Psoas muscle (tissue), 8 donors: ENCODE results near the gene RORB. TPM values are rescaled to one million over a fixed set of nuclear protein-coding genes. Genes with fewer than 3 reads are reported as not detected.
"Not testable (repeated sequence)": the region's sequence is repeated elsewhere in the genome, so short reads cannot be mapped to it uniquely, and the experiment has no call there.

ENCODE experiments used
- ATAC-seq, 4 donors: fragments of 200-7000 bp; cut with Tn5 transposase; one replicate each; pipeline ENCODE4 v1.9.1; 2020; ENCODE audit warnings: moderate library complexity in 3 of 4, mild to moderate bottlenecking in 2 of 4
- DNase-seq, 2 donors: peaks; one replicate each; pipeline ENCODE4 v3.0.0-alpha.2; 2020
- H3K27ac ChIP-seq: fragments of 200-600 bp; one replicate; pipeline ENCODE4 v1.8.0; 2022
- H3K27me3 ChIP-seq, 3 donors: fragments of 200-600 bp in 1 of 3; one replicate each; pipeline versions ENCODE4 v1.6.1 to v1.8.0; 2013 to 2022; ENCODE audit warnings: low read length in 2 of 3, mild to moderate bottlenecking in 2 of 3, moderate library complexity in 1 of 3; ENCODE audit not compliant: insufficient read depth in 3 of 3
- H3K36me3 ChIP-seq, 2 donors: fragments of 200-600 bp in 1 of 2; one replicate each; pipeline versions ENCODE4 v1.6.1 to v1.8.0; 2013 to 2022; ENCODE audit warnings: low read depth in 1 of 2, mild to moderate bottlenecking in 1 of 2, moderate library complexity in 1 of 2; ENCODE audit not compliant: insufficient read depth in 1 of 2
- H3K4me1 ChIP-seq: fragments of 200-600 bp; one replicate; pipeline ENCODE4 v1.8.0; 2022
- H3K4me3 ChIP-seq: fragments of 200-600 bp; one replicate; pipeline ENCODE4 v1.8.0; 2022; ENCODE audit warnings: mild to moderate bottlenecking
- H3K9me3 ChIP-seq: fragments of 200-600 bp; one replicate; pipeline ENCODE4 v1.8.0; 2022
- WGBS, 3 donors: extraction: QIAGEN DNeasy Blood & Tissue Kit; methylation state at CpG; one replicate each; pipeline versions ENCODE4 v1.1.6 to v1.1.7; 2013; 5-methylcytosine and 5-hydroxymethylcytosine counted together
- intact Hi-C, 2 donors: fragments of 100-400 bp; cut with DNase I; formaldehyde crosslinking; loops; one replicate each; pipeline versions ENCODE4 v1.11.0 to v1.14.2; 2022
- polyA plus RNA-seq, 3 donors: library from polyadenylated mRNA; stranded (reverse); fragments of 200-250 nt; gene quantifications; one replicate each; pipeline ENCODE4 v1.2.3, GENCODE V29; 2013
- total RNA-seq, 4 donors: library from RNA; stranded (reverse); fragmentation: NEBNext Ultra II Directional in 2 of 4; extraction: Animal tissue kit (Norgen Biotek cat#: 25700) in 2 of 4; gene quantifications; one replicate each; pipeline versions ENCODE4 v1.2.1 to v1.2.4, GENCODE V29; 2021 to 2023
- TF ChIP-seq, protein P1 (sequence below): fragments of 200-600 bp; IDR thresholded peaks from one replicate; pipeline ENCODE4 v1.8.0; 2022; ENCODE audit warnings: antibody characterized with exemption
- donor health status: healthy with polysubstance abuse.
- donor health status: DM: no; HTN: no; CAD: no; lungs with moderate emphysema.
- donor health status: Bipolar disorder and iron deficiency.
- donor health status: healthy.
- donor health status: DM: yes; HTN: yes; CAD: no.
- donor health status: DM: no; HTN: no; CAD: no.
- donor health status: DM: no; HTN: no; CAD: no.
- donor health status: DM: yes; HTN: yes; CAD: no.

The RORB gene
- total and polyA plus RNA-seq, 7 donors: under 0.01 to 0.10 (median 0.02) TPM; not detected in 1

DNA sequence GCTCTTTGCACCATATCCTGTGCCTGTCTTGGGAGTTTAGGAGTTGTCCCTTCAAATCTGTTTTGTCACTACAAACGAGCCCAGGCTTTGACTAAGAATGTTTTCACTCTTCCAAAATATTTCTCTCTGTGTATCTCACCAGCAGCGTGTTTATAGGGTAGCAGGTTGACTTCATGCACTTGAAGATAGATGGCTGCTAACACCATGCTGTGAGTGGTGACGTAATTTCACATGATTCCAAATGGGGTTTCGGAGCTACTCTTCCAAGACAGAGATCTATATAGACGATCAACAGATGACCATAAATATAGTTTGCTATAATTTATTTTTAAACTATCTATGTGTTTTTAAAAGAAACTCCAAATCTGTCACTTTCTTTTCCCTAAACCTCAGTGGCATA lies 30.6 kb downstream of the RORB start:
- intact Hi-C loops: no loop called here
- 67 to 69% (median 68%) methylated on average over 5 of the region's 5 CpGs for WGBS, 3 donors
- no peaks in the 10 kb centered on the region for H3K4me1 ChIP-seq
- H3K36me3 ChIP-seq: no peaks in the 10 kb centered on the region
- TF ChIP-seq, protein P1, sequence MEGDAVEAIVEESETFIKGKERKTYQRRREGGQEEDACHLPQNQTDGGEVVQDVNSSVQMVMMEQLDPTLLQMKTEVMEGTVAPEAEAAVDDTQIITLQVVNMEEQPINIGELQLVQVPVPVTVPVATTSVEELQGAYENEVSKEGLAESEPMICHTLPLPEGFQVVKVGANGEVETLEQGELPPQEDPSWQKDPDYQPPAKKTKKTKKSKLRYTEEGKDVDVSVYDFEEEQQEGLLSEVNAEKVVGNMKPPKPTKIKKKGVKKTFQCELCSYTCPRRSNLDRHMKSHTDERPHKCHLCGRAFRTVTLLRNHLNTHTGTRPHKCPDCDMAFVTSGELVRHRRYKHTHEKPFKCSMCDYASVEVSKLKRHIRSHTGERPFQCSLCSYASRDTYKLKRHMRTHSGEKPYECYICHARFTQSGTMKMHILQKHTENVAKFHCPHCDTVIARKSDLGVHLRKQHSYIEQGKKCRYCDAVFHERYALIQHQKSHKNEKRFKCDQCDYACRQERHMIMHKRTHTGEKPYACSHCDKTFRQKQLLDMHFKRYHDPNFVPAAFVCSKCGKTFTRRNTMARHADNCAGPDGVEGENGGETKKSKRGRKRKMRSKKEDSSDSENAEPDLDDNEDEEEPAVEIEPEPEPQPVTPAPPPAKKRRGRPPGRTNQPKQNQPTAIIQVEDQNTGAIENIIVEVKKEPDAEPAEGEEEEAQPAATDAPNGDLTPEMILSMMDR: no peak
- H3K27ac ChIP-seq: no peak overlapping the region
- no peak for DNase-seq
- H3K27me3 ChIP-seq: no peaks in the 10 kb centered on the region
- ATAC-seq: no peak
- no peaks in the 10 kb centered on the region for H3K9me3 ChIP-seq
- H3K4me3 ChIP-seq: no peak overlapping the region

DNA sequence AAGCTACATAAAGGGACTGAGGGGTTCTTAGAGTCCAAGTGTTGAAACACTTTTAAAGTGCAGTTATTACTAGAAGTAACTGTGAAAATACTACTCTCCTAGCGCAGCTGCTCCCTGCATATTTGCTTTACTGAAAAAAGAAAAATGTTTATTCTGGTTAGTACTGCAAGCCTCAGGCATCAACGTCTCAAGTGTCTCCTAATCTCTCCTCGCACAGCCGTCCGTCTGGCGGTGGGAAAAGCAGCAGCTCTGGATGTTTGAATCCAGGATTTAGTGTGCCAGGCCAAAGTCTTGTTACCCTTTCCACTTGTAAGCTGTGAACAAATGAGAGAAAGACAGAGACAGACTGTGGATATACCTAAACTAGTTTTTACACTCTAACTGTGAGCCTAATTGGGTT lies 31.1 kb downstream of the RORB start:
- H3K4me3 ChIP-seq: no peak overlapping the region
- 30 to 40% (median 31%) methylated on average over 6 of the region's 6 CpGs for WGBS, 3 donors
- TF ChIP-seq, protein P1: no peak

DNA sequence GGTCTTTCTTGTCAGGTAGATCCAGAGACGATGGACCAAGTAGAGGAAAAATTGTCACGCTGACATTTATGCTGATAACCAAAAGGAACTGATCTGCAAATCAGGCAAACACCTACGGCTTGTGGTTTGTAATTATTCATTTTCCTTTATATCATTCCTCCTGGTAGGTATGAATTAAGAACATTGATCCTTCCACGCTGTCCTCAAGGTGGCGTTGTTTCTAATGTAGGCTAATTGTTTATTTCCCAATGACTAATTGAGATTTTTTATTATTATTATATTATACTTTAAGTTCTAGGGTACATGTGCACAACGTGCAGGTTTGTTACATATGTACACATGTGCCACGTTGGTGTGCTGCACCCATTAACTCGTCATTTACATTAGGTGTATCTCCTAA lies 33.3 kb downstream of the RORB start:
- H3K27ac ChIP-seq, H3K27me3 ChIP-seq, ATAC-seq, H3K4me3 ChIP-seq, intact Hi-C loops, H3K36me3 ChIP-seq, H3K9me3 ChIP-seq, DNase-seq, H3K4me1 ChIP-seq: not testable (repeated sequence)
- 70 to 83% (median 76%) methylated on average over 8 of the region's 8 CpGs for WGBS, 3 donors

More for the DNA sequence above, 31.1 kb downstream of the RORB start:
- no peak overlapping the region for H3K27ac ChIP-seq
- H3K4me1 ChIP-seq: no peaks in the 10 kb centered on the region
- H3K36me3 ChIP-seq: no peaks in the 10 kb centered on the region
- intact Hi-C loops: no loop called here
- peaks cover 0 to 2% (median 0%) of the 10 kb centered on the region in 3 donors for H3K27me3 ChIP-seq
- DNase-seq (no peak), ATAC-seq (no peak)
- no peaks in the 10 kb centered on the region for H3K9me3 ChIP-seq

DNA sequence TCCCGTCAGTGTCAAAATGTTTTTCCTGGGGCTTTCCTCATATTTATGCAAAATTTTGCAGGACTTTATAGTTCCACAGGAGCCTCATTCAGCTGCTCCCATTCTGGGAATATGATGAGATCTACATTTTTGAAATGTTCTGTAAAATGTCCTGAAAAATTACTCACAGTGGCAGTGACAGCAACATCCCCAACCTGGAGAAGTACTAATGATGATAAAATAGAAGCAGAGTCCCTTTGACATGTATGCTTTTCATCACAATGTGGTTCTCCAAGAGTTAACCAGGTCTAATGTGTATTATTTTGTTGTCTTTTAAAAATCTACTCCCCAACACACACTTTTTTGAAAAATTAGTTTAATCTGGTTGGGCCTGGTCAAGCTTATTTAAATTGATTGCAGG lies 36.1 kb downstream of the RORB start:
- no peak for DNase-seq
- 54 to 77% (median 60%) methylated on average over 1 of the region's 1 CpG for WGBS, 3 donors
- TF ChIP-seq, protein P1: no peak
- Histone ChIP-seq H3K27me3 (peaks cover 0 to 4% (median 0%) of the 10 kb centered on the region in 3 donors), H3K9me3 (no peaks in the 10 kb centered on the region), H3K36me3 (no peaks in the 10 kb centered on the region), H3K27ac (no peak overlapping the region), H3K4me3 (no peak overlapping the region), H3K4me1 (no peaks in the 10 kb centered on the region)
- intact Hi-C loops: no loop called here
- no peak for ATAC-seq

DNA sequence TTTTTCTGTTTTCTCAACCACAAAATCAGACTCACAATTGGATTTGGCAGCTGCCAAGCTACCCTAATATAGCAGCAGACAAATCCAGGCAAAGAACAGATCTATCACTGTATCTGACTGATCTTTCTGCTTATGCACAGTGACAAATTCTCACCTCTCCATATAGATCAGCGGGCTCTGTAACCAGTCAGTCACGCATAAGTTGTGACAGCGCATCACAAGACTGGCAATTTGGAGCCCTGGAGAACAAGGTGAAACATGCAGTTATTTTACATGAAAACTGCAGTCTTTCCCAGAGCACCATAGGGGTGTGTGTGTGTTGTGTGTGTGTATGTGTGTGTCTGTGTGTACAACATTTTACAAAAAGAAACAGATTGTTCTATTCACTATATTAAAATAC lies 37.7 kb downstream of the RORB start:
- DNase-seq (no peak), ATAC-seq (no peak)
- no peak overlapping the region for H3K27ac ChIP-seq
- 80 to 84% (median 83%) methylated on average over 3 of the region's 3 CpGs for whole genome bisulfite sequencing, 3 donors
- intact Hi-C loops: no loop called here
- H3K4me3 ChIP-seq: no peak overlapping the region
- H3K27me3 ChIP-seq: peaks cover 0 to 4% (median 0%) of the 10 kb centered on the region in 3 donors
- TF ChIP-seq, protein P1: no peak
- no peaks in the 10 kb centered on the region for H3K9me3 ChIP-seq
- no peaks in the 10 kb centered on the region for H3K4me1 ChIP-seq
- H3K36me3 ChIP-seq: no peaks in the 10 kb centered on the region
